Lung (tissue), 12 donors: Measurements from ENCODE around the gene HOXD1. TPM values are rescaled to one million over a fixed set of nuclear protein-coding genes. Genes with fewer than 3 reads are reported as not detected.

Experiments used
- ATAC-seq: fragments of 200-7000 bp; cut with Tn5 transposase; one replicate; pipeline ENCODE4 v1.9.1; 2020; ENCODE audit warnings: moderate number of reproducible peaks; ENCODE audit not compliant: insufficient read depth, low FRiP score
- DNase-seq, 3 donors: peaks; one replicate each; pipeline ENCODE4 v3.0.0-alpha.2; 2013 to 2017
- H3K27ac ChIP-seq, 2 donors: one replicate each; pipeline ENCODE4 v1.5.1; 2013; ENCODE audit warnings: mild to moderate bottlenecking in 2 of 2, moderate library complexity in 2 of 2, control low read depth in 1 of 2, inconsistent platforms in 1 of 2, low read depth in 1 of 2, low read length in 1 of 2
- H3K27me3 ChIP-seq, 3 donors: one replicate each; pipeline ENCODE4 v1.5.1; 2013; ENCODE audit warnings: low read length in 2 of 3; ENCODE audit not compliant: control insufficient read depth in 3 of 3, insufficient read depth in 3 of 3
- H3K36me3 ChIP-seq, 4 donors: one replicate each; pipeline ENCODE4 v1.5.1; 2013; ENCODE audit warnings: low read length in 4 of 4, mild to moderate bottlenecking in 1 of 4, moderate library complexity in 1 of 4; ENCODE audit not compliant: control insufficient read depth in 4 of 4, insufficient read depth in 4 of 4
- H3K4me1 ChIP-seq, 5 donors: one replicate each; pipeline ENCODE4 v1.5.1; 2013; ENCODE audit warnings: low read length in 5 of 5, mild to moderate bottlenecking in 2 of 5, moderate library complexity in 1 of 5; ENCODE audit not compliant: control insufficient read depth in 5 of 5, insufficient read depth in 5 of 5
- H3K4me3 ChIP-seq: one replicate; pipeline ENCODE4 v1.5.1; 2013; ENCODE audit warnings: mild to moderate bottlenecking, control low read depth, moderate library complexity
- H3K9ac ChIP-seq, 2 donors: one replicate each; pipeline ENCODE4 v1.5.1; 2013; ENCODE audit warnings: low read length in 2 of 2, control low read depth in 1 of 2; ENCODE audit not compliant: insufficient read depth in 1 of 2
- H3K9me3 ChIP-seq, 4 donors: one replicate each; pipeline ENCODE4 v1.5.1; 2013; ENCODE audit warnings: low read length in 3 of 4, mild to moderate bottlenecking in 1 of 4, moderate library complexity in 1 of 4; ENCODE audit not compliant: control insufficient read depth in 4 of 4, insufficient read depth in 3 of 4
- CTCF ChIP-seq: IDR thresholded peaks from 2 replicates; pipeline ENCODE4 v1.5.1; 2012; ENCODE audit warnings: mild to moderate bottlenecking; ENCODE audit errors: control extremely low read depth, extremely low read depth
- WGBS, 2 donors: extraction: QIAGEN DNeasy Blood & Tissue Kit; methylation state at CpG; one replicate each; pipeline ENCODE4 v1.1.7; 2013; 5-methylcytosine and 5-hydroxymethylcytosine counted together
- polyA plus RNA-seq, 2 donors: library from polyadenylated mRNA; stranded (reverse); fragments of 200-250 nt; gene quantifications; one replicate each; pipeline ENCODE4 v1.2.1, GENCODE V29; 2013
- total RNA-seq, 2 donors: library from RNA; depleted of rRNA in 1 of 2; stranded (reverse); fragments of >200 nt in 1 of 2; gene quantifications; one replicate each; pipeline ENCODE4 v1.2.1, GENCODE V29; 2014 to 2021
- donor health status: control.
- donor health status: control.
- donor health status: Bipolar disorder and iron deficiency.
- donor health status: healthy.
- donor health status: DM: yes; HTN: yes; CAD: no.

Gene HOXD1
- total and polyA plus RNA-seq, 4 donors = 0.40 to 3.2 (median 1.7) TPM

GRCh38 chr2:176178038-176178756, 10.3 kb upstream of the HOXD1 start:
- Histone ChIP-seq H3K27me3 (peaks cover 23 to 88% (median 79%) of the 10 kb centered on the region in 3 donors), H3K36me3 (no peaks in the 10 kb centered on the region), H3K9me3 (peaks cover 0 to 9% (median 0%) of the 10 kb centered on the region in 4 donors), H3K4me1 (peaks cover 0 to 14% (median 4%) of the 10 kb centered on the region in 5 donors), H3K27ac (no peak overlapping the region), H3K4me3 (no peak overlapping the region), H3K9ac (no peak overlapping the region)
- ATAC-seq = no peak
- 5 to 15% methylated on average over 68 of the region's 68 CpGs for WGBS, 2 donors
- no peak for TF ChIP-seq CTCF
- peak in 2 of 3 donors; percentile 38 to 52 for DNase-seq

GRCh38 chr2:176178757-176179295, 9.6 kb upstream of the HOXD1 start:
- Histone ChIP-seq H3K27me3 (peaks cover 23 to 85% (median 78%) of the 10 kb centered on the region in 3 donors), H3K36me3 (no peaks in the 10 kb centered on the region), H3K9me3 (peaks cover 0 to 9% (median 0%) of the 10 kb centered on the region in 4 donors), H3K4me3 (no peak overlapping the region), H3K27ac (no peak overlapping the region), H3K4me1 (peaks cover 0 to 14% (median 4%) of the 10 kb centered on the region in 5 donors), H3K9ac (no peak overlapping the region)
- DNase-seq (no peak), ATAC-seq (peak; percentile 45)
- TF ChIP-seq CTCF = no peak
- 10 to 20% methylated on average over 7 of the region's 7 CpGs for WGBS, 2 donors

GRCh38 chr2:176181551-176181950, 6.9 kb upstream of the HOXD1 start:
- Histone ChIP-seq H3K27ac (no peak overlapping the region), H3K27me3 (peaks cover 16 to 80% (median 72%) of the 10 kb centered on the region in 3 donors), H3K4me3 (no peak overlapping the region), H3K9me3 (peaks cover 0 to 3% (median 0%) of the 10 kb centered on the region in 4 donors), H3K9ac (no peak overlapping the region), H3K36me3 (no peaks in the 10 kb centered on the region), H3K4me1 (peaks cover 0 to 9% (median 4%) of the 10 kb centered on the region in 5 donors)
- TF ChIP-seq CTCF = no peak
- ATAC-seq (no peak), DNase-seq (no peak)
- 56 to 66% methylated on average over 3 of the region's 3 CpGs for WGBS, 2 donors
